ENCODE measurements around the gene OR9A2. TPM values are rescaled to one million over a fixed set of nuclear protein-coding genes. Genes with fewer than 3 reads are reported as not detected.

The OR9A2 gene
- total RNA-seq, 4 donors from 2014 or later: not detected

GRCh38 chr7:143040209-143040715 is 13.3 kb upstream of the OR9A2 start:
- WGBS, 2 donors: 74 to 85% methylated on average over 3 of the region's 3 CpGs
- intact Hi-C loops (cut with DNase I; ENCODE audit: low total_unique reads): no loop called here
- TF ChIP-seq POLR2A (IDR thresholded peaks at IDR 0.05) (no peak), CTCF (IDR thresholded peaks at IDR 0.05) (no peak)
- DNase-seq (ENCODE audit: low spot score in 2 of 2): no peak
- H3K4me3 ChIP-seq (ENCODE audit: low read depth, poor library complexity, severe bottlenecking): no peak overlapping the region

- DNase-seq (ENCODE audit: low spot score in 2 of 2): no peak
- TF ChIP-seq CTCF (IDR thresholded peaks at IDR 0.05) (no peak), POLR2A (IDR thresholded peaks at IDR 0.05) (no peak)
- intact Hi-C loops (cut with DNase I; ENCODE audit: low total_unique reads): no loop called here
- WGBS, 2 donors: 81 to 90% methylated on average over 5 of the region's 5 CpGs
- no peak overlapping the region for H3K4me3 ChIP-seq (ENCODE audit: low read depth, poor library complexity, severe bottlenecking)
Observed at GRCh38 chr7:143038635-143039034, 11.7 kb upstream of the OR9A2 start.

GRCh38 chr7:143027683-143028082 is 751 bp upstream of the OR9A2 start:
- intact Hi-C loops (cut with DNase I; ENCODE audit: low total_unique reads): no loop called here
- no peak for TF ChIP-seq POLR2A (IDR thresholded peaks at IDR 0.05)
- no peak for TF ChIP-seq CTCF (IDR thresholded peaks at IDR 0.05)
- H3K4me3 ChIP-seq (ENCODE audit: low read depth, poor library complexity, severe bottlenecking): no peak overlapping the region
- 65 to 74% methylated on average over 2 of the region's 2 CpGs for WGBS, 2 donors
- no peak for DNase-seq (ENCODE audit: low spot score in 2 of 2)

GRCh38 chr7:143025371-143025770 is 1.6 kb downstream of the OR9A2 start:
- intact Hi-C loops (cut with DNase I; ENCODE audit: low total_unique reads): no loop called here
- H3K4me3 ChIP-seq (ENCODE audit: low read depth, poor library complexity, severe bottlenecking): no peak overlapping the region
- WGBS, 2 donors: 82 to 92% methylated on average over 2 of the region's 2 CpGs
- no peak for DNase-seq (ENCODE audit: low spot score in 2 of 2)
- no peak for TF ChIP-seq POLR2A (IDR thresholded peaks at IDR 0.05)
- no peak for TF ChIP-seq CTCF (IDR thresholded peaks at IDR 0.05)

GRCh38 chr7:143023047-143023446 is 3.9 kb downstream of the OR9A2 start:
- intact Hi-C loops (cut with DNase I; ENCODE audit: low total_unique reads): no loop called here
- no peak overlapping the region for H3K4me3 ChIP-seq (ENCODE audit: low read depth, poor library complexity, severe bottlenecking)
- no peak for DNase-seq (ENCODE audit: low spot score in 2 of 2)
- TF ChIP-seq POLR2A (IDR thresholded peaks at IDR 0.05) (no peak), CTCF (IDR thresholded peaks at IDR 0.05) (no peak)

GRCh38 chr7:143018931-143019330 is 8.0 kb downstream of the OR9A2 start:
- DNase-seq (ENCODE audit: low spot score in 2 of 2): no peak
- TF ChIP-seq POLR2A (IDR thresholded peaks at IDR 0.05) (no peak), CTCF (IDR thresholded peaks at IDR 0.05) (no peak)
- H3K4me3 ChIP-seq (ENCODE audit: low read depth, poor library complexity, severe bottlenecking): no peak overlapping the region
- intact Hi-C loops (cut with DNase I; ENCODE audit: low total_unique reads): no loop called here
